Spleen (tissue), 7 donors: Measurements from ENCODE around the gene NMNAT3.

Experiments
- CTCF ChIP-seq, 11 experiments: fragments of 200-600 bp in 7 of 11; fragments of 450-650 bp in 4 of 11; sonication (generic) in 4 of 11; IDR thresholded peaks in 8 of 11; conservative IDR thresholded peaks in 3 of 11; 1 replicate in 7 of 11; 2 replicates in 4 of 11; pipeline versions ENCODE4 v1.4.0 to v1.8.0; 2016 to 2021; ENCODE audit warnings: antibody characterized with exemption in 11 of 11, inconsistent platforms in 4 of 11, mild to moderate bottlenecking in 1 of 11
- POLR2A ChIP-seq, 3 donors: fragments of 450-650 bp; IDR thresholded peaks; one replicate each; pipeline ENCODE4 v1.5.1; 2017; ENCODE audit warnings: antibody characterized with exemption in 3 of 3, mild to moderate bottlenecking in 1 of 3
- POLR2AphosphoS5 ChIP-seq, 3 donors: sonication (generic); formaldehyde crosslinking; IDR thresholded peaks; one replicate each; pipeline ENCODE4 v1.5.1; 2017; ENCODE audit warnings: antibody characterized with exemption in 3 of 3
- donor health status: DM: no; HTN: no; CAD: no; lungs with moderate emphysema.
- donor health status: DM: no; HTN: no; CAD: no.
- donor health status: DM: no; HTN: no; CAD: no.

- TF ChIP-seq CTCF (IDR thresholded peaks at IDR 0.05 in 8 of 11, conservative IDR thresholded peaks at IDR 0.05 in 3 of 11) (no peak), POLR2A (IDR thresholded peaks at IDR 0.05) (no peak), POLR2AphosphoS5 (IDR thresholded peaks at IDR 0.05) (no peak)
Observed at GRCh38 chr3:139574026-139574947, 103.5 kb downstream of the NMNAT3 start.
